Gastroesophageal sphincter (tissue), 4 donors: ENCODE measurements around the gene ANKRD55. TPM values are rescaled to one million over a fixed set of nuclear protein-coding genes. Genes with fewer than 3 reads are reported as not detected.
A peak's percentile ranks its signal among the peaks of the same experiment; 100 is the strongest.
"Not testable (repeated sequence)": the region's sequence is repeated elsewhere in the genome, so short reads cannot be mapped to it uniquely, and the experiment has no call there.

Experiments
- ATAC-seq: fragments of 150-250 bp; one replicate; pipeline ENCODE4 v1.9.1; 2016; ENCODE audit warnings: mild to moderate bottlenecking, moderate library complexity
- H3K27ac ChIP-seq, 4 donors: fragments of 200-600 bp; sonication (generic) in 3 of 4; 1 replicate in 3 of 4; 2 replicates in 1 of 4; pipeline ENCODE4 v1.5.1; 2016 to 2019
- H3K27me3 ChIP-seq: fragments of 200-600 bp; sonication (generic); one replicate; pipeline ENCODE4 v1.5.1; 2019
- H3K36me3 ChIP-seq, 2 donors: fragments of 200-600 bp; sonication (generic); one replicate each; pipeline ENCODE4 v1.5.1; 2019; ENCODE audit warnings: control low read depth in 1 of 2
- H3K4me1 ChIP-seq, 3 donors: fragments of 200-600 bp; sonication (generic); 1 replicate in 2 of 3; 2 replicates in 1 of 3; pipeline ENCODE4 v1.5.1; 2016 to 2019; ENCODE audit warnings: control low read depth in 2 of 3
- H3K4me3 ChIP-seq, 2 donors: fragments of 200-600 bp; sonication (generic); one replicate each; pipeline ENCODE4 v1.5.1; 2019; ENCODE audit warnings: mild to moderate bottlenecking in 1 of 2, moderate library complexity in 1 of 2
- H3K9me3 ChIP-seq, 3 donors: fragments of 200-600 bp; sonication (generic); one replicate each; pipeline ENCODE4 v1.5.1; 2017 to 2019; ENCODE audit warnings: control low read depth in 2 of 3
- CTCF ChIP-seq, 4 experiments: fragments of 200-600 bp in 2 of 4; fragments of 450-650 bp in 2 of 4; sonication (generic) in 1 of 4; IDR thresholded peaks; one replicate each; pipeline ENCODE4 v1.5.1; 2017 to 2019; ENCODE audit warnings: antibody characterized with exemption in 4 of 4, mild to moderate bottlenecking in 2 of 4, moderate library complexity in 2 of 4
- EP300 ChIP-seq: sonication (generic); formaldehyde crosslinking; IDR thresholded peaks from one replicate; pipeline ENCODE4 v1.6.1; 2017; ENCODE audit warnings: antibody characterized with exemption, mild to moderate bottlenecking
- POLR2A ChIP-seq, 2 donors: fragments of 450-650 bp; IDR thresholded peaks; one replicate each; pipeline ENCODE4 v1.6.1; 2017; ENCODE audit warnings: antibody characterized with exemption in 2 of 2, mild to moderate bottlenecking in 2 of 2, moderate library complexity in 1 of 2
- POLR2AphosphoS5 ChIP-seq: sonication (generic); formaldehyde crosslinking; IDR thresholded peaks from one replicate; pipeline ENCODE4 v1.6.1; 2017; ENCODE audit warnings: antibody characterized with exemption
- WGBS, 2 donors: methylation state at CpG; one replicate each; pipeline ENCODE4 v1.1.5; 2018; ENCODE audit warnings: low coverage in 1 of 2; 5-methylcytosine and 5-hydroxymethylcytosine counted together
- total RNA-seq, 4 donors: library from RNA; depleted of rRNA; stranded (reverse); fragments of >200 nt; gene quantifications; one replicate each; pipeline ENCODE4 v1.1.0, GENCODE V29; 2016

ANKRD55 gene
- total RNA-seq, 4 donors from 2014 or later, result 0.27 TPM; not detected in 3

- no peak overlapping the region for H3K27ac ChIP-seq
- TF ChIP-seq POLR2A (IDR thresholded peaks at IDR 0.05) (no peak), EP300 (no peak), CTCF (IDR thresholded peaks at IDR 0.05) (no peak), POLR2AphosphoS5 (no peak)
- H3K4me3 ChIP-seq, result no peak overlapping the region
- H3K27me3 ChIP-seq, result no peaks in the 10 kb centered on the region
- H3K4me1 ChIP-seq, result peaks cover 0 to 17% (median 3%) of the 10 kb centered on the region in 3 donors
- peaks cover 0 to 18% (median 0%) of the 10 kb centered on the region in 3 donors for H3K9me3 ChIP-seq
- no peaks in the 10 kb centered on the region for H3K36me3 ChIP-seq
- 88 to 89% methylated on average over 4 to 5 of the region's 7 CpGs for WGBS, 2 donors
- ATAC-seq, result no peak
Measured at GRCh38 chr5:56215019-56215830, 17.9 kb downstream of the ANKRD55 start.

GRCh38 chr5:56213886-56214535 lies 19.1 kb downstream of the ANKRD55 start:
- not testable (repeated sequence) for H3K27ac ChIP-seq, ATAC-seq, H3K4me3 ChIP-seq, H3K36me3 ChIP-seq, H3K27me3 ChIP-seq
- WGBS, 2 donors, result 73 to 88% methylated on average over 4 of the region's 4 CpGs
- peaks cover 0 to 17% (median 3%) of the 10 kb centered on the region in 3 donors for H3K4me1 ChIP-seq
- H3K9me3 ChIP-seq, result peaks cover 0 to 18% (median 0%) of the 10 kb centered on the region in 3 donors

GRCh38 chr5:56212130-56212879 lies 20.8 kb downstream of the ANKRD55 start:
- Histone ChIP-seq H3K9me3 (peaks cover 0 to 12% (median 0%) of the 10 kb centered on the region in 3 donors), H3K27ac (no peak overlapping the region), H3K4me3 (no peak overlapping the region), H3K36me3 (no peaks in the 10 kb centered on the region), H3K4me1 (peaks cover 0 to 17% (median 3%) of the 10 kb centered on the region in 3 donors), H3K27me3 (no peaks in the 10 kb centered on the region)
- no peak for ATAC-seq
- WGBS, 2 donors, result 63 to 77% methylated on average over 4 of the region's 4 CpGs
- no peak for TF ChIP-seq CTCF (IDR thresholded peaks at IDR 0.05)
- no peak for TF ChIP-seq POLR2AphosphoS5
- TF ChIP-seq POLR2A (IDR thresholded peaks at IDR 0.05), result no peak
- no peak for TF ChIP-seq EP300

- ATAC-seq, result peak; percentile 88
- 45 to 51% methylated on average over 2 of the region's 2 CpGs for WGBS, 2 donors
- peaks cover 0 to 3% (median 0%) of the 10 kb centered on the region in 3 donors for H3K9me3 ChIP-seq
- peaks cover 0 to 17% (median 3%) of the 10 kb centered on the region in 3 donors for H3K4me1 ChIP-seq
- H3K4me3 ChIP-seq, result no peak overlapping the region
- H3K27me3 ChIP-seq, result no peaks in the 10 kb centered on the region
- TF ChIP-seq CTCF (IDR thresholded peaks at IDR 0.05) (no peak), POLR2AphosphoS5 (peak; percentile 51)
- H3K36me3 ChIP-seq, result no peaks in the 10 kb centered on the region
- H3K27ac ChIP-seq, result peak overlapping the region in 3 of 4 donors; percentile 11 to 35 (median 22)
Measured at GRCh38 chr5:56211298-56211865, 21.7 kb downstream of the ANKRD55 start.

- H3K9me3 ChIP-seq, result no peaks in the 10 kb centered on the region
- ATAC-seq, result no peak
- peaks cover 0 to 17% (median 3%) of the 10 kb centered on the region in 3 donors for H3K4me1 ChIP-seq
- TF ChIP-seq POLR2A (IDR thresholded peaks at IDR 0.05), result no peak
- no peak overlapping the region for H3K4me3 ChIP-seq
- H3K36me3 ChIP-seq, result no peaks in the 10 kb centered on the region
- H3K27ac ChIP-seq, result no peak overlapping the region
- H3K27me3 ChIP-seq, result no peaks in the 10 kb centered on the region
- WGBS, 2 donors, result 94% methylated on average over 6 to 8 of the region's 9 CpGs
Measured at GRCh38 chr5:56208681-56209080, 24.4 kb downstream of the ANKRD55 start.
